GM12874 (cell line): Measurements from ENCODE around the gene CALML3.

Experiments
- CTCF ChIP-seq: IDR thresholded peaks from 2 replicates; pipeline ENCODE4 v1.5.1; 2011; ENCODE audit warnings: low read depth, mild to moderate bottlenecking, control low read depth, low read length, moderate library complexity; ENCODE audit not compliant: insufficient read depth

Gene CALML3

GRCh38 chr10:5550621-5551530, 26.1 kb downstream of the CALML3 start:
- TF ChIP-seq CTCF: no peak

GRCh38 chr10:5551531-5552375, 27.0 kb downstream of the CALML3 start:
- no peak for TF ChIP-seq CTCF

GRCh38 chr10:5552376-5553321, 27.9 kb downstream of the CALML3 start:
- TF ChIP-seq CTCF: no peak

- no peak for TF ChIP-seq CTCF
Measured at GRCh38 chr10:5553400-5554170, 28.8 kb downstream of the CALML3 start.

GRCh38 chr10:5555021-5555510, 30.3 kb downstream of the CALML3 start:
- no peak for TF ChIP-seq CTCF

- no peak for TF ChIP-seq CTCF
Measured at GRCh38 chr10:5555881-5556280, 31.1 kb downstream of the CALML3 start.
